NCI-H226 (cell line): ENCODE data around the gene NDE1.
"Not testable (repeated sequence)": the region's sequence is repeated elsewhere in the genome, so short reads cannot be mapped to it uniquely, and the experiment has no call there.

Source experiments
- DNase-seq: peaks from one replicate; pipeline ENCODE4 v3.0.0-alpha.2; 2015

The NDE1 gene

DNA sequence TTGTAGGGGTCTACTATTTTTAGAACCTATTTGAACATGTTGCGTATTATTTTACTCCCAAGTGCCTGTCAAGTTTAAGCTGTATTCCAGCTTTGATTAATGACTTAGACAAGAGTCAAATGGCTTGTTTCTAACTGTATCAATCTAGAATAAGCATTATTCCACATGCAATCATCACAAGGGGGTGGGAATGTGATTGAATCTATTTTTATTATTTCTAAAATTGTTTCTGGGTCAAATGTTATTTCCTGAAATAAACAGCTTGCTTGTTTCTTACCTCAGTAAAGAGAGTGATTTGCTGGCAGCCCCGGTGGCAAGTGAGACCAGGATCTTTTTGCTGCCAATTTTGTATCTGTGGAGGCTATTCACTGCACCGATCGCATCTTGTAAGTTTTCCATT lies 28.6 kb upstream of the NDE1 start:
- no peak for DNase-seq

DNA sequence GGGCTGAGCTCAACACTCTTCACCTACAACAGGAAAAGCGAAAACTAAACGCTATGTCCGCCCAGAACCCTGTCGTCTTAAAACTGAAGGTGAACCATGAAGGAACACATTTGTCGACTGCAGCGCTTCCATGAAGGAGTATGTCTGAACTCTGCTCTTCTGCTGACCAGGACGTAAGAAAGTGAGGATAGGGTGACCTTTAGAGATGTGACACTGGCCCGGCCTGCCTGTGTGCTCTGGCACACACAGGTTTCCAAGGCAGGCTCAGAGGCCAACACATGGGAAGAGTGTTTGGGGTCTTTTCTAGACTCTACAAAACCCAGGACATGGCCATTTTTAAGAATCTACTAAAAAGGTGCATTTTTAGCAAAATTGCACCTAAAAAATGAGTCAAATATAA lies 28.2 kb upstream of the NDE1 start:
- no peak for DNase-seq

DNA sequence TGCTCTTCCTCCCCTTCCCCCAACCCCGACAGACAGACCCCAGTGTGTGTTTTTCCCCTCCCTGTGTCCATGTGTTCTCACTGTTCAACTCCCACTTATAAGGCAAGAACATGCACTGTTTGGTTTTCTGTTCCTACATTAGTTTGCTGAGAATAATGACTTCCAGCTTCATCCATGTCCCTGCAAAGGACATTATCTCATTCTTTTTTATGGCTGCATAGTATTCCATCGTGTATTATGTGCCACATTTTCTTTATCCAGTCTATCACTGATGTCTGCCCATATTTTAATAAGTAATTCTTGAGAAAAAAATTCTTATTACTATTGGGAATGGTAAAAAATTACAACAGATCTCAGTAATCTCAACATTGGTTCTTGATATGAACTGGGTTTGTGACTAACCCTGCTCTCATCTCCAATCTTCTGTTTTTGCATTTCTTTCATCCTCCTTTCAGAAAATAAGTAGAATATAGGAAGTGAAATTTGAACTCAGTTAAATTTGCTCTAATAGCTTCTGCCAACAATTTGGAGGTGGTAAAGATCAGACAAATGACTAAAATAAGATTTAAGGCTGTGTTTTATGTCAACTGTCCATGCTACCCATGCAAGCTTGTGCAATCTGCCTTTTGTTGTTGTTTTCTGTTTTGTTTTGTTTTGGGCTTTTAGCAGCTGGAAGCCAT lies 18.2 kb upstream of the NDE1 start:
- no peak for DNase-seq

DNA sequence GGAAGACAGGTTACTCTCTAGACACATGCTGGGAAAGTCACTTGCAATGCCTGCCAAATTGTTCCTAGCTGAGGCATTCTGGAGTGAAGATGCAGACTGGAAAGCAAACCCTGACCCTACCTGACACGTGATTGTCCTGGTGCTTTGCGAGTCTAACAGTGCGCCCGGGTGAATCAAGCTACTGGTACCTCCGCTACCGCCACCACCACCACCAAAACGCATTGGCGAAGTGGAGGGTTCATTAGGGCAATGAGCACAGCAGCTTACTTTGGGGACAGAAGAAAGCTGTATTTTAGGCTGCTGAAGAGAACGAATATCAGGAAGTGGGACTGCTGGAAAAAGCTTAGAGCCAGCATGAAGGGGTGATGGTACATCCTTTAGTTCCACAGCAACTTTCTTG lies 14.1 kb upstream of the NDE1 start:
- DNase-seq: no peak

DNA sequence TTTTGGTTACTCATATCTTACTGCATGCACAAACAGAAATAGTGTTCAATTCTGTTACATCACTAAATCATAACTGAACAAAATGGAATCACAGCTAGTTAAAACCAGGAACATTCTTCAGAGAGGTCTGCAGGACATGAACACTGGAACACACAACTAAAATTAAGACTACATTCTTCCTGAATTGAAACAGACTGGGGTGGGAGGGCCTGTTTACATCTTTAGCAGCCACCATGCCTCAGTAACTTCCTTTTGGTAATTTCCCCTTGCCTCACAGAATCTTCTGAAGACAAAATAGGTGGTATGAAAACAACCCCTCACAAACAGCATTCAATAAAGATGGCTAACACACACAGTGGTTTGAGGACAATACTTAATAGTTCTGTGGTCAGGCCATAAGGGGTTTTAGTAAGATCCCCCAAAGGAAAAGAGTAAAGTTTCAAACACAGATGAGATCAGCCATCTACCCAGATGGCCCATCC lies 13.6 kb upstream of the NDE1 start:
- DNase-seq: no peak

DNA sequence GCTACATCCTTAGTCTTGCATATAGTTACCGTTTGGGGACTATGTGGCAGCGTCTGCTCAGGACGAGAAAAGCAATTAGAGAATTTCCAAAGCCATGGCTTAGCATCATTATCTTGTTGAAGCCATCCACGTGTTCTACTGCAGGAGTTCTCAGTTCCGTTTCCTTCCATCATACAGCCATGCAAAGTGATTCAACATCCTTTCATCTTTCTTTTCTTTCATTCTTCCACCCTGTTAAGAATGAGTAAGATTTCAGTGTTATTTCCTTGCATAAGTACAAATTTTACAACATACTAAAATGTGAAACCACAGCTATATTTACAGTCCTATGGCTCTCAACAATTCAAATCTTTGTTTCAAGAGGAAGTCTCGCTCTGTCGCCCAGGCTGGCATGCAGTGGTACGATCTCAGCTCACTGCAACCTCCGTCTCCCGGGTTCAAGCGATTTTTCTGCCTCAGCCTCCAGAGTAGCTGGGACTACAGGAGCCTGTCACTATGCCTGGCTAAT lies 10.9 kb upstream of the NDE1 start:
- DNase-seq: no peak

DNA sequence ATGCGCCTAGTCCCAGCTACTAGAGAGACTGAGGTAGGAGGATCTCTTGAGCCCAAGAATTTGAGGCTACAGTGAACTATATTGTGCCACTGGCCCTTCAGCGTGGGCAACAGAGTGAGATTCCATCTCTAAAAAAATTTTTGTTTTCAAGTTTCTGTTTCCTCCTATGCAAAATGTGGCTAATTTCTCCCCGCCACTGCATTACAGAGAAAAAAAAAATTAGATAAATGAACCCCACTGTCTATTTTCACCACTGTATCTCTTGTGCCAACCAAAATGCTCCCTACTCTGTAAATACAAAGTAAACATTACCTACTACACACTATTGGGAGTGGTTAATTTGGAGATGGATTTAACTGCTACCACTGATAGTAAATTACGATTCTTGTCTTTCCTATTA lies 9.1 kb upstream of the NDE1 start:
- no peak for DNase-seq

DNA sequence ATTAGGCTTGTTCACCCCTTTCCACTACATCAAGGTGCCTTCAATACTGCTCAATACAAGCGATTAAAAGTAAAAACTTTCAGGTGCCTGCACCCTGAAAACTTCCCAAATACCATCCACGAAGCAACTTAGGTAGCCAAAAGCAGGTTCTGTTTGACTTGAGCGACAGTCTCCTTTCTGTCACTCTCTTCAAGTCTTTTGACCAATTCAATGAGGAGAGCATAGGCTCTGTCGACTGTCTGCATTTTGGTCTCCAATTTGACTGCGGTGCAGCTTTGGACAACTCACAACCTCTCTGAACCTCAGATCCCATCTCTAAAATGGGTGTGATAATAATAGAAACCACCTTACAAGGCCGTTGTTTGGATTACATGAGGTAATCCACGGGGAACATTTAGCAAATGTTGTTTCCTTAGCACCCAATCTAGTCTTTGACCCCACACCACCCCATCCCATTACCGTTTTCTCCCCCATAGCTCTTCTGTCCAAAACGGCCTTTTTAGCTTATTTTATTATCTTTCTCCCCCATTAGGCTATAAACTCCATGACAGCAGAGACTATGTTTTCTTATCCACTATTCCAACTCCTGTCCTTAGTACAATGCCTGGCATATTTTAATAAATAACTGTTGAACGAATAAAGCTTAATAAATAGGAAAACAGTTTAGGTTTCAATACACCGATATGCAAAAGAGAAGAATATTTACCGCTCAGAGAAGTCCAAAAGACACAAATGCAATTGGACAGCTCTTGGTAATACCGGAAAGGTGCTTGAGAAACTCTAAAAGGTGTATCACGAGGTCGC lies 8.1 kb upstream of the NDE1 start:
- no peak for DNase-seq

DNA sequence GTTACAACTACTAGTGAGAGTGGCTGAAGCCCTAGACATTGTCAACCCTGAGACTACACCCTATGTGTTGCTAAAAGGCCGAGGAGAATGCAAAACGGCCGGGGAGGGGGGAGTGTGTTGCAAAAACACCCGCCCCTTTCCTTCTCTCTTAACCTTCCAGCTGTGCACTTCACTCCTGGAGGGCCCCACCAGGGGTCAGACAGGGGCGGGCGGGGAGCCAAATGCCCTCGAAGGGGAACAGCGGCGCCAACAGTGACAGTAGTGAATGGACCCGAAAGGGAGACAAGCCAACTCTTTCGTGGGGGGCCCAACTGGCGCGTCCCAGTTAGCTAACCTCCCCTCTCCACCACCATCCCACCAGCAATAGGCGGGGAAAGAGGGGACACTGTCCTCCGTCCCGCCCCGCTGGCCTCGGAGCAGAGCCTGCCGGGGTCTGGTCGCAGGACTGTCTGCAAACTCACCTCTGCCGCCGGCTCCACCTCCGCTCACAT lies 7.4 kb upstream of the NDE1 start:
- DNase-seq: no peak

DNA sequence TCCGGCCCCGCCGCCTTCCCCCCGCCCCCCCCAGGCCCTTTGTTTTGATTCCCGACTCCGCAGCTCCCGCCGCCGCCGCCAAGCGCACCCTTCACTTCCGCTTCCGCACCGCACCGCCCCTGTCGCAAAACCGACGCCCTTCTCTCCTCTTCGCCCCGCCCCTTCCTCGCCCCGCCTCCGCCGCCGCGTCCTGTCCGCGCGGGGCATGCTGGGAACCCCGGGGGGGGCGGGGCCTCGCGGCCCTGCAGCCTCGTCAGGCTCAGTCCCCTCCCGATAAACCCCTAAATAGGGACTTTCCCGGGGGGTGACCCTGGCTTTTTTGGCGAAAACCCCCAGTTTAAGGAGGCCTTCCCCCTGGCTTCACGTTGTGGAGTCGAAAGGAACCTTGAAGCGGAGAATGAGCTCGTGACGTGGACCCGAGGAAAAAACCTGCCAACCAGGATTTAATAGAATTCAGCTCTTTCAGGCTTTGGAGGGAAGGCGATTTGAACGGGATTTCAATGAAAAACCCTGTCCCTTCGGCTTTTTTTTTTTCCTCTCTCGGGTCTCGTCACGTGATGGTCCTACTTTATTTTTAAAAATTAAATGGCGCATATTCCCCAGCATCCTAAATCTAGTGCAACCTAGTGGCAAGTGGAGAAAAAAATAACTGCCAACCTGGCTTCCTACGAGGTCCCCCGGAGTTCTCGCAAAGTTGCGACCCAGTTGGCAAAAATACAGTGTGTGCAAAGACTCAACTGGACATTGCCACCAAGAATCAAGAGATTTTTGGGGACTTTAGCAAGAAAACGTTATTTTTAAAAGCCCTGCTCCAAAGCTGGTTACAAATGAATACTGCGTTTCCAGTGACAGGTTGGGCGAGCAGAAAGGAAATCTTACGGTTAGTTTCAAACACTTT lies 6.7 kb upstream of the NDE1 start, which contains the start of gene MARF1:
Gene MARF1 (minus strand): TSS at position 107 of the 898 bp plus-strand sequence. CDS start 3,921 bp downstream, outside the sequence.
- peak; percentile 85 for DNase-seq

DNA sequence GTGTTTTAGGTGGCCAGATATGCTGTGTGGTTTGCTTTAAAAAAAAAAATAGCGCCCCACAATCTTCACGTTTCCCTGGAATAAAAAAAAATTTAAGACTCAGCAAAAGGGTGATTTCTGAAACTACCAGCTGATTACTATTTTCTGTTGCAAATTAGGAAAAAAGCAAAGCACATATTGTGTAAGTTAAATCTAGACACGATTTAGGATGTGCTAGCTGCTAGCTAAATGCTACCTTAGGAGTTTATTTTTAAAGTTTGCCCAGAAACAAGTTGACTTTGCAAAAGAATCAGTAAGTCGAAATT lies 6.1 kb upstream of the NDE1 start:
- no peak for DNase-seq

DNA sequence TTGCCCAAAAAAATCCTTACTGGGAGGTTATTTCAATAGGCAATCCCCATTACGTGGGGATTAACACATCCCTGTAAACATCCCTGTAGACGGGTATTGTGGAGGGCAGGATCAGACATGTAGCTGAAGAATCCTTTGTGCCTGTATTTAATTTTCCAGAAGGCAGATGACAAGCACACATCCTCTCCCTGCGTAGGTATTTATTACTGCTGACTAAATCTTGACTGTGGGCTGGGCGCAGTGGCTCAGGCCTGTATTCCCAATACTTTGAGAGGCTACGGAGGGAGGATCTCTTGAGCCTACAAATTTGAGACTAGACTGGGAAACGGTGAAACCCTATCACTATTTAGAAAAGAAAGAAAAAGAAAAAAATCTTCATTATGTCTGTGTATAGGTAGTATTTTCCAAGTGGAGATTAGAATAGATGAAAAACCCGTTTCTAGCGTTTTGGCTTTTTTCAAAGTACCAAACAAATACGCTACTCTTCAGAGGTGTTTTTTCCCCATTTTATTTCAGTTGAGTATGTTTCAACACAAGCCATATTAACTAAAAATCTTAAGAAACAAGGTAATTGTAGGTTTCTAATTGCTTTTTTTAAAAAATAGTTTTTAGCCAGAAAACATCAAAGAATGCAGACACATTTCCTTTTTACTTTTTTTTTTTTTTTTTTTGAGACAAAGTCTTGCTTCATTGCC lies 5.6 kb upstream of the NDE1 start:
- no peak for DNase-seq

DNA sequence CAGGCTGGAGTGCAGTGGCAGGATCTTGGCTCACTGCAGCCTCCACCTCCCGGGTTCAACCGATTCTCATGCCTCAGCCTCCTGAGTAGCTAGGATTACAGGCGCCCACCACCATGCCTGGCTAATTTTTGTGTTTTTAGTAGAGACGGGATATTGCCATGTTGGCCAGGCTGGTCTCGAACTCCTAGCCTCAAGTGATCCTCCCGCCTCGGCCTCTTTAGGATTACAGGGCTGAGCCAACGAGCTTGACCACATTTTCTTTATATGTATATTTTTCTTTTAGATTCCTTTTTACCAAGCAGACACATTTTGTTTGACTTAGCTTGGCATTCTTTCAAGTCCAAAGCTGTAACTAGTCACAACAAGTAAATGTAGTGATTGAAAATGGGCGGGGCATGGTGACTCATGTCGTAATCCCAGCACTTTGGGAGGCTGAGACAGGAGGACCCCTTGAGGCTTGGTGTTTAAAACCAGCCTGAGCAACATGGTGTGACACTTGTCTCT lies 5.0 kb upstream of the NDE1 start:
- DNase-seq: peak; percentile 46

DNA sequence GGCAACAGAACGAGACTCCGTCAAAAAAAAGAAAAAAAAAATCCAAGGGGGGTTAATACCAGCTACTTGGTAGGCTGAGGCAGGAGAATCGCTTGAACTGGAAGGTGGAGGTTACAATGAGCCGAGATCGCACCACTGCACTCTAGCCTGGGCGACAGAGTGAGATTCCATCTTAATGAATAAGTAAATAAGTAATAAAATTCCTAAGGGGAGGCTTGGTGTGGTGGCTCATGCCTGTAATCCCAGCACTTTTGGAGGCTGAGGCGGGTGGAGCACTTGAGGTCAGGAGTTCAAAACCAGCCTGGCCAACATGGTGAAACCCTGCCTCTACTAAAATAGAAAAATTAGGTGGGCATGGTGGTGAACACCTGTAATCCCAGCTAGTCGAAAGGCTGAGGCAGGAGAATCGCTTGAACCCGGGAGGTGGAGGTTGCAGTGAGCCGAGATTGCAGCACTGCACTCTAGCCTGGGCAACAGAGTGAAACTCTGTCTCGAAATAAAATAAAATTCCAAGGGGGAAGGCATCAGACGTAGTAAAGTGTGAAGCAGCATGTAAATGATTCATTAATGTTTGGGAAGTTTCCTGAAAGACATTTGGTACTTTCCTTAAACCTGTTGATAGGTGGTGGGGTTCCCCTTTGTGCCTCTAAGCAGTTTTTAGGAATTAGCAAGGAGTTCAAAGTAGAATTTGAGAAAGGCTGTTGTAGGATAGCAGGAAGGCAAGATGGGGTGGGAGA lies 3.3 kb upstream of the NDE1 start:
- DNase-seq: not testable (repeated sequence)

DNA sequence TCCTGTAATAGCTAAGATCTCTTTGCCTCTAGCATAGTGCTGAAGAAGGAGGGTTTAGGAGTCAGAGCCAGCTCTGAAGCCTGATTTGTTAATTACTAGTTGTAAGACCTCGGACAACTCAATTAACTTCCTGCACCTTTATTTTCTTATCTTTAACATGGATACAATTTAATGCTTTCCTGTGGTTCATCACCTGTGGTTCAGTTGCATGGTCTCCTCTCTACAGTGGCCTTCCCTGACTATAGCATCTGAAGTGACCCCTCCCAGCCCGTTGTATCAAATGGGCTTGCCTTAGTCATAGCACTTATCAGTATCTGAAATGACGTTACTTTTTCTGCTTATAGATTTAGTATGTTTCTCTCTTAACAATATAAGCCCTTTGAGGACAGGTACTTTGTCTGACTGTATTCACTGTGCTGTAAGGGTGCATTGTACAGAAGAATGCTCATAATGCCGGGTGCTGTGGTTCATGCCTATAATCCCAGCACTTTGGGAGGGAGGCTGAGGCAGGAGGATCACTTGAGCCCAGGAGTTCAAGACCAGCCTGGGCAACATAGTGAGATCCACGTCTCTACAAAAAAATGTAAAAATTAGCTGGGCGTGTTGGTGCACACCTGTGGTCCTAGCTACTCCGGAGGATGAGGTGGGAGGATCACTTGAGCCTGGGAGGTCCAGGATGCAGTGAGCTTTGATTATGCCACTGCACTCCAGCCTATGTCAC lies 2.6 kb upstream of the NDE1 start:
- DNase-seq: no peak

DNA sequence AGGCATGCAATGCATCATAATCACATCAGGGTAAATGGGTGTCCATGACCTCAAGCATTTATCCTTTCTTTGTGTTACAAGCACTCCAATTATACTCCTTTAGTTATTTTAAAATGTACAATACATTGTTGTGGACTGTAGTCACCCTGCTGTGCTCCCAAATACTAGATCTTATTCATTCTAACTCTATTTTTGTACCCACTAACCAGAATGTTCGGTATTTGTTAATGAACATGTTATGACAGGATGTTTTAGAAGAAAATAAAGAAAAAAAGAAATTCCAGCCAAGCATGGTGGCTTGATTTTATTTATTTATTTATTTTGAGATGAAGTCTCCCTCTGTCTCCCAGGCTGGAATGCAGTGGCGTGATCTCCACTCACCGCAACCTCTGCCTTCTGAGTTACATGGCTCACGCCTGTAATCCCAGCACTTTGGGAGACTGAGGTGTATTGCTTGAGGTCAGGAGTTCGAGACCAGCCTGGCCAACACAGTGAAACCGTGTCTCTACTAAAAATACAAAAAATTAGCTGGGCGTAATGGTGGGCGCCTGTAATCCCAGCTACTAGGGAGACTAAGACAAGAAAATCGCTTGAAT lies 1.8 kb upstream of the NDE1 start:
- DNase-seq: no peak

DNA sequence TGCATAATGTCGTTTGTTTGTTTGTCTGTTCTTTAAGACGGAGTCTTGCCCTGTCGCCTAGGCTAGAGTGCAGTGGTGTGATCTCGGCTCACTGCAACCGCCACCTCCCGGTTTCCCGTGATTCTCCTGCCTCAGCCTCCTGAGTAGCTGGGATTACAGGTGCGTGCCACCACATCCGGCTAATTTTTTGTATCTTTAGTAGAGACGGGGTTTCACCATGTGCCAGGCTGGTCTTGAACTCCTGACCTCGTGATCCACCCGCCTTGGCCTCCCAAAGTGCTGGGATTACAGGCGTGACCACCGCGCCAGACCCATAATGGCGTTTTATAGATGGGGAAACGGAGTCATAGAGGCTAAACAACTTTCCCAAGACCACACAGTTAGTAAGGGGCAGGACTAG lies 734 bp upstream of the NDE1 start:
- not testable (repeated sequence) for DNase-seq

DNA sequence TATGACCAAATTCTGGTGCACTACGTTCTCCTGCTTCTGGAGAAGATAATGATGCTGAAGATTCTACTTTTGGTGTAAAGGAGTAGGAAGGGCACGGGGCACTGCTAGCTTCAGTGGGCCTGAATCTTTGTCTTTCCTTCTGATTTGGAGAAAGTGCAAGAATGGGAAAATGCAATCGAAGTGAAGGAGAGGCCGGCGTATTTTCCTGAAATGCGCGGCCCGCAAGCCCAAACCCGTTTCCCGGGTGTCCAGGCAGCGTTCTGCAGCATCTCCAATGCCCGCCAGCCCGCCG lies 372 bp upstream of the NDE1 start:
- DNase-seq: no peak

DNA sequence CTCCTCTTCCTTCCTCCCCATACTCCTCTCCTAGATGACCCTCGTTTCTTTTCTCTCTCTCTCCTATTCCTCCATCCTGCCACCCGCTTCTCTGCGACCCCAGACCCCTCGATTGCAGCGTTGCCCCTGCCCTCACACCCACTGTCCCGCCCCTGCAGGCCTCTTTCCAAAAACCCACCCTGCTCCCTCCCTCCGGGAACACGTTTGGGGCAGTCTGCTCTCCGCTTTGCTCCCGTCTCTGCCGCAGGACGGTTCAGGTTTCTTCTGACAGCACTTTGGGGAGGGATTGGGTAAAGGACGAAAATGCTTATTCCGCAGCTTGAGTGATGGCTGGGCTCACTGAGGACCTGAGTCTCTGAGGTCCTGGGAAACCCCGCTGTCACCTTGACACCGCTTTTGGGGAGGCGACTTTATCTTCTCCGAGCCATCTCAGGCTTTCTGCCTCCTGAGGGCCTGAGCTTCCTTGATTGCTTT lies 690 bp downstream of the NDE1 start:
- no peak for DNase-seq

DNA sequence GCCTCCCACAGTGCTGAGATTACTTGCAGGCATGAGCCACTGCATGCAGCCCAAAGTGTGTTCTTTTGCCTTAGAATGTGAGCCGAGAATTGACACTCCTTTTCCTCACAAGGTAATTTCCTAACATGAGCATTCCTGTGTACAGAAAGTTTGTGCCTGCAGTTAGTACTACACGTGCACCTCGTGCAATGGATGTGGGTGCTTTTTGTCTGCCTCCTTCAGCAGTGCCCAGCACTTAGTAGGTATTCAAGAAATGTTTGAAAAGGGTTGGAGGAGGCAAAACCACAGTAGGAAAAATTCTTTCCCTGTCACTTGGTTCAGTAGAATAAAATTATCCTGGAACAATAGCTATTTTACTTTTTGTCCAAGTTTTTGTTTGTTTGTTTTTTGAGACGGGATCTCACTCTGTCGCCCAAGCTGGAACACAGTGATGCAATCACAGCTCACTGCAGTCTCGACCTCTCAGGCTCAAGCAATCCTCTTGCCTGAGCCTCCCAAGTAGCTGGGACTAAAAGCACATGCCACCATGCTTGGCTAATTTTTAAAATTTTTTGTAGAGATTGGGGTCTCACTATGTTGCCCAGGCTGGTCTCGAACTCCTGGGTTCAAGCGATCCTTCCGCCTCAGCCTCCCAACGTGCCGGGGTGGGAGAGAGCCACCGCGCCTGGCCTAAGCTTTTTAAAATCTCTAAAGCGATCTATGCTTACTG lies 2.4 kb downstream of the NDE1 start:
- DNase-seq: no peak
